CD14-positive monocyte (primary cell): ENCODE measurements around the gene XYLT1. TPM values are rescaled to one million over a fixed set of nuclear protein-coding genes. Genes with fewer than 3 reads are reported as not detected.

Experiments used
- DNase-seq, 3 donors: peaks; one replicate each; pipeline ENCODE4 v3.0.0-alpha.2; 2011 to 2022
- H2AFZ ChIP-seq: 2 replicates; pipeline ENCODE4 v1.6.0; 2012; ENCODE audit warnings: mild to moderate bottlenecking, low read depth, low read length, inconsistent platforms; ENCODE audit not compliant: insufficient read depth, poor library complexity, severe bottlenecking
- H3K27ac ChIP-seq, 2 donors: 1 replicate in 1 of 2; 2 replicates in 1 of 2; pipeline ENCODE4 v1.5.1; 2012 to 2013; ENCODE audit warnings: low read length in 2 of 2, control low read depth in 1 of 2, inconsistent platforms in 1 of 2, low read depth in 1 of 2, mild to moderate bottlenecking in 1 of 2
- H3K27me3 ChIP-seq, 2 donors: one replicate each; pipeline versions ENCODE4 v1.6.0 to v1.6.1; 2011 to 2013; ENCODE audit warnings: low read length in 2 of 2; ENCODE audit not compliant: control insufficient read depth in 2 of 2, insufficient read depth in 2 of 2
- H3K36me3 ChIP-seq, 2 donors: replicated peaks in 1 of 2; 1 replicate in 1 of 2; 2 replicates in 1 of 2; pipeline versions ENCODE4 v1.5.1 to v1.6.1; 2012 to 2013; ENCODE audit warnings: low read length in 2 of 2, control low read depth in 1 of 2, inconsistent platforms in 1 of 2, mild to moderate bottlenecking in 1 of 2; ENCODE audit not compliant: insufficient read depth in 2 of 2, control insufficient read depth in 1 of 2
- H3K4me1 ChIP-seq, 2 donors: 1 replicate in 1 of 2; 2 replicates in 1 of 2; pipeline versions ENCODE4 v1.5.1 to v1.6.1; 2012 to 2013; ENCODE audit warnings: low read length in 2 of 2, control low read depth in 1 of 2, inconsistent platforms in 1 of 2, mild to moderate bottlenecking in 1 of 2, moderate library complexity in 1 of 2; ENCODE audit not compliant: insufficient read depth in 2 of 2, control insufficient read depth in 1 of 2
- H3K4me2 ChIP-seq: replicated peaks from 2 replicates; pipeline ENCODE3; 2012; ENCODE audit warnings: low read length, moderate library complexity, mild to moderate bottlenecking; ENCODE audit not compliant: poor library complexity, severe bottlenecking; ENCODE audit errors: extremely low read depth
- H3K4me3 ChIP-seq, 3 experiments: fragments of 200-600 bp in 1 of 3; sonication (generic) in 1 of 3; replicated peaks in 1 of 3; 1 replicate in 2 of 3; 2 replicates in 1 of 3; pipeline ENCODE4 v1.5.1; 2011 to 2013; ENCODE audit warnings: low read length in 3 of 3, mild to moderate bottlenecking in 3 of 3, control low read depth in 2 of 3, low read depth in 2 of 3, inconsistent platforms in 1 of 3, moderate library complexity in 1 of 3
- H3K79me2 ChIP-seq: 2 replicates; pipeline ENCODE4 v1.6.0; 2012; ENCODE audit warnings: mild to moderate bottlenecking, control low read depth, inconsistent platforms, low read length, moderate library complexity; ENCODE audit not compliant: insufficient read depth
- H3K9ac ChIP-seq: 2 replicates; pipeline ENCODE4 v1.6.0; 2017; ENCODE audit warnings: low read length, mild to moderate bottlenecking; ENCODE audit not compliant: insufficient read depth, poor library complexity, severe bottlenecking
- H3K9me3 ChIP-seq, 2 donors: replicated peaks in 1 of 2; 1 replicate in 1 of 2; 2 replicates in 1 of 2; pipeline versions ENCODE4 v1.5.1 to v1.6.1; 2012 to 2013; ENCODE audit warnings: low read length in 2 of 2, control low read depth in 1 of 2; ENCODE audit not compliant: control insufficient read depth in 1 of 2, insufficient read depth in 1 of 2
- H4K20me1 ChIP-seq: 2 replicates; pipeline ENCODE4 v1.6.0; 2012; ENCODE audit warnings: mild to moderate bottlenecking, low read length, control low read depth, moderate library complexity; ENCODE audit not compliant: insufficient read depth
- H3K27ac Mint-ChIP-seq, 7 donors: one replicate each; pipeline ENCODE4 v1.8.0; 2020; ENCODE audit warnings: mild to moderate bottlenecking in 7 of 7, mixed read lengths in 7 of 7, moderate library complexity in 6 of 7, inconsistent platforms in 2 of 7
- H3K27me3 Mint-ChIP-seq, 3 donors: one replicate each; pipeline ENCODE4 v1.8.0; 2021 to 2022; ENCODE audit warnings: low read depth in 3 of 3, mild to moderate bottlenecking in 3 of 3, mixed read lengths in 3 of 3, moderate library complexity in 3 of 3, inconsistent platforms in 1 of 3
- H3K36me3 Mint-ChIP-seq, 2 donors: one replicate each; pipeline ENCODE4 v1.8.0; 2020; ENCODE audit warnings: mixed read lengths in 2 of 2, inconsistent platforms in 1 of 2, mild to moderate bottlenecking in 1 of 2
- H3K4me1 Mint-ChIP-seq: one replicate; pipeline ENCODE4 v1.8.0; 2020; ENCODE audit warnings: mild to moderate bottlenecking, mixed read lengths
- H3K4me3 Mint-ChIP-seq, 2 donors: one replicate each; pipeline ENCODE4 v1.8.0; 2020; ENCODE audit warnings: mild to moderate bottlenecking in 2 of 2, mixed read lengths in 2 of 2, moderate library complexity in 1 of 2
- H3K9me3 Mint-ChIP-seq, 7 donors: one replicate each; pipeline ENCODE4 v1.8.0; 2020 to 2022; ENCODE audit warnings: mixed read lengths in 7 of 7, mild to moderate bottlenecking in 6 of 7, moderate library complexity in 6 of 7, inconsistent platforms in 2 of 7
- WGBS: methylation state at CpG from one replicate; pipeline ENCODE4 v1.1.5; 2013; ENCODE audit warnings: missing lambda C conversion rate; ENCODE audit not compliant: insufficient coverage; 5-methylcytosine and 5-hydroxymethylcytosine counted together
- intact Hi-C, 2 donors: fragments of 100-400 bp; cut with micrococcal nuclease; formaldehyde crosslinking; loops; one replicate each; pipeline versions ENCODE4 v1.15.0 to v1.15.1; 2023
- polyA plus RNA-seq, 3 donors: library from polyadenylated mRNA; depleted of rRNA in 1 of 3; unstranded in 2 of 3; stranded (reverse) in 1 of 3; fragments of 300-500 nt in 2 of 3; fragments of >200 nt in 1 of 3; fragmentation: Illumina TruSeq in 2 of 3; gene quantifications; 1 replicate in 2 of 3; 2 replicates in 1 of 3; pipeline ENCODE4 v1.2.3, GENCODE V29; 2012 to 2021
- TF ChIP-seq, protein P1 (sequence below): fragments of 200-600 bp; IDR thresholded peaks from one replicate; pipeline ENCODE4 v1.8.0; 2022; ENCODE audit warnings: antibody characterized with exemption, mild to moderate bottlenecking

The XYLT1 gene
- polyA plus RNA-seq, 3 donors: 0.51 to 9.4 (median 1.6) TPM

- TF ChIP-seq, protein P1, sequence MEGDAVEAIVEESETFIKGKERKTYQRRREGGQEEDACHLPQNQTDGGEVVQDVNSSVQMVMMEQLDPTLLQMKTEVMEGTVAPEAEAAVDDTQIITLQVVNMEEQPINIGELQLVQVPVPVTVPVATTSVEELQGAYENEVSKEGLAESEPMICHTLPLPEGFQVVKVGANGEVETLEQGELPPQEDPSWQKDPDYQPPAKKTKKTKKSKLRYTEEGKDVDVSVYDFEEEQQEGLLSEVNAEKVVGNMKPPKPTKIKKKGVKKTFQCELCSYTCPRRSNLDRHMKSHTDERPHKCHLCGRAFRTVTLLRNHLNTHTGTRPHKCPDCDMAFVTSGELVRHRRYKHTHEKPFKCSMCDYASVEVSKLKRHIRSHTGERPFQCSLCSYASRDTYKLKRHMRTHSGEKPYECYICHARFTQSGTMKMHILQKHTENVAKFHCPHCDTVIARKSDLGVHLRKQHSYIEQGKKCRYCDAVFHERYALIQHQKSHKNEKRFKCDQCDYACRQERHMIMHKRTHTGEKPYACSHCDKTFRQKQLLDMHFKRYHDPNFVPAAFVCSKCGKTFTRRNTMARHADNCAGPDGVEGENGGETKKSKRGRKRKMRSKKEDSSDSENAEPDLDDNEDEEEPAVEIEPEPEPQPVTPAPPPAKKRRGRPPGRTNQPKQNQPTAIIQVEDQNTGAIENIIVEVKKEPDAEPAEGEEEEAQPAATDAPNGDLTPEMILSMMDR: no peak
- no peak overlapping the region for H3K4me3 ChIP-seq
- no peaks in the 10 kb centered on the region for H3K79me2 ChIP-seq
- no peak overlapping the region for H3K4me2 ChIP-seq
- H3K9ac ChIP-seq: no peak overlapping the region
- Mint-ChIP-seq H3K27ac (no peak overlapping the region), H3K27me3 (peaks cover 0 to 2% (median 0%) of the 10 kb centered on the region in 3 donors), H3K4me3 (no peak overlapping the region), H3K4me1 (no peaks in the 10 kb centered on the region), H3K9me3 (no peaks in the 10 kb centered on the region), H3K36me3 (peaks cover 24 to 31% of the 10 kb centered on the region in 2 donors)
- WGBS: 97% methylated on average over 2 of the region's 2 CpGs
- no peaks in the 10 kb centered on the region for H3K4me1 ChIP-seq
- peaks cover 39% of the 10 kb centered on the region for H4K20me1 ChIP-seq
- H3K9me3 ChIP-seq: no peaks in the 10 kb centered on the region
- intact Hi-C loops: no loop called here
- H3K27me3 ChIP-seq: no peaks in the 10 kb centered on the region
- no peak overlapping the region for H3K27ac ChIP-seq
- no peak overlapping the region for H2AFZ ChIP-seq
- DNase-seq: no peak
- H3K36me3 ChIP-seq: peaks cover 11 to 20% of the 10 kb centered on the region in 2 donors
Observed at GRCh38 chr16:17145029-17145428, 325.7 kb downstream of the XYLT1 start.

- Histone ChIP-seq H3K27me3 (no peaks in the 10 kb centered on the region), H3K4me2 (no peak overlapping the region), H3K9me3 (no peaks in the 10 kb centered on the region), H4K20me1 (peaks cover 33% of the 10 kb centered on the region), H3K79me2 (no peaks in the 10 kb centered on the region), H3K9ac (no peak overlapping the region), H2AFZ (no peak overlapping the region), H3K4me3 (no peak overlapping the region), H3K4me1 (no peaks in the 10 kb centered on the region), H3K27ac (no peak overlapping the region), H3K36me3 (peaks cover 14 to 26% of the 10 kb centered on the region in 2 donors)
- H3K27me3 Mint-ChIP-seq: peaks cover 0 to 2% (median 0%) of the 10 kb centered on the region in 3 donors
- intact Hi-C loops: no loop called here
- no peaks in the 10 kb centered on the region for H3K4me1 Mint-ChIP-seq
- peaks cover 29 to 36% of the 10 kb centered on the region in 2 donors for H3K36me3 Mint-ChIP-seq
- no peak overlapping the region for H3K27ac Mint-ChIP-seq
- TF ChIP-seq, protein P1: no peak
- no peak for DNase-seq
- no peak overlapping the region for H3K4me3 Mint-ChIP-seq
- H3K9me3 Mint-ChIP-seq: no peaks in the 10 kb centered on the region
- 100% methylated on average over 3 of the region's 4 CpGs for WGBS
Observed at GRCh38 chr16:17144431-17144830, 326.3 kb downstream of the XYLT1 start.
